Peyer's patch (tissue), 4 donors: ENCODE results near the gene APOBEC3G.

ENCODE experiments used
- POLR2A ChIP-seq, 2 donors: fragments of 450-650 bp; IDR thresholded peaks; one replicate each; pipeline ENCODE4 v1.5.1; 2017; ENCODE audit warnings: antibody characterized with exemption in 2 of 2, mild to moderate bottlenecking in 2 of 2, moderate library complexity in 2 of 2
- TF ChIP-seq, protein P1 (sequence below), 6 experiments: fragments of 450-650 bp in 4 of 6; fragments of 200-600 bp in 2 of 6; sonication (generic) in 1 of 6; IDR thresholded peaks; one replicate each; pipeline ENCODE4 v1.5.1; 2017 to 2019; ENCODE audit warnings: antibody characterized with exemption in 6 of 6, mild to moderate bottlenecking in 3 of 6, moderate library complexity in 1 of 6

DNA sequence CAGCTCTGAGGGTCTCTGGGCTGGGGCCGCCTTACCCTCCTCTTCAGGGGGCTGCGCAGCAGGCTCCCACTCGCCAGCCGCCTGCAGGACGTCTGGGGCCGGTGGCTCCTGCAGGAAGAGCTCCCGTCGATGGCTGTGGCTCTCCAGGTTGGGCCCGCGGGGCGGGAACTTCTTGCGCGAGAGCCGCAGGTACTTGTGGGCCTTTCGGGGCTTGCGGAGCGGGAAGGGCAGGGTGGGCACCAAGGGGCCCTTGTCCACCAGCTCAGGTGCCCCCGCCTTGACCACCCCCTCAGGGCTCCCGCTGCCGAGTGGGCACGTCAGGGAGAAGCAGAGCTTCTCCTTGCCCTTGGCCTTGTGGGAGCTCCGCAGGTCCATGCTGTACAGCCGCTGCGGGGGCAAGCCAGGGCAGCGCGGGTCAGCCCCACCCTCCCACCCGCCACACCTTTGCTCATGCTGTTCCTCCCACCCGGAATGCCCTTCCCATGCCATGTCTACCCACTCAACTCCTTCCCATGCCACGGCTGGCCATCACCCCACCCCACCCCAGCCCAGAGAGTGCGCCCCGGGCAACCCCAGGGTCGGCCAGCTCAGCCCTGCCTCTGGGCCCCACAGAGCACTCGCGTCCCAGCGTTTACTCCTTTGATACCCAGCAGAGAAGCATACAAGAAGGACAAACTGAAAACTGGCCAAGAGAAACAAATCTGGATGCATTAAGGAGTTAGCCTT lies 57.5 kb downstream of the APOBEC3G start:
- TF ChIP-seq, protein P1, sequence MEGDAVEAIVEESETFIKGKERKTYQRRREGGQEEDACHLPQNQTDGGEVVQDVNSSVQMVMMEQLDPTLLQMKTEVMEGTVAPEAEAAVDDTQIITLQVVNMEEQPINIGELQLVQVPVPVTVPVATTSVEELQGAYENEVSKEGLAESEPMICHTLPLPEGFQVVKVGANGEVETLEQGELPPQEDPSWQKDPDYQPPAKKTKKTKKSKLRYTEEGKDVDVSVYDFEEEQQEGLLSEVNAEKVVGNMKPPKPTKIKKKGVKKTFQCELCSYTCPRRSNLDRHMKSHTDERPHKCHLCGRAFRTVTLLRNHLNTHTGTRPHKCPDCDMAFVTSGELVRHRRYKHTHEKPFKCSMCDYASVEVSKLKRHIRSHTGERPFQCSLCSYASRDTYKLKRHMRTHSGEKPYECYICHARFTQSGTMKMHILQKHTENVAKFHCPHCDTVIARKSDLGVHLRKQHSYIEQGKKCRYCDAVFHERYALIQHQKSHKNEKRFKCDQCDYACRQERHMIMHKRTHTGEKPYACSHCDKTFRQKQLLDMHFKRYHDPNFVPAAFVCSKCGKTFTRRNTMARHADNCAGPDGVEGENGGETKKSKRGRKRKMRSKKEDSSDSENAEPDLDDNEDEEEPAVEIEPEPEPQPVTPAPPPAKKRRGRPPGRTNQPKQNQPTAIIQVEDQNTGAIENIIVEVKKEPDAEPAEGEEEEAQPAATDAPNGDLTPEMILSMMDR (IDR thresholded peaks at IDR 0.05), result no peak
- no peak for TF ChIP-seq POLR2A (IDR thresholded peaks at IDR 0.05)
